ENCODE results near the gene RFXAP.

DNA sequence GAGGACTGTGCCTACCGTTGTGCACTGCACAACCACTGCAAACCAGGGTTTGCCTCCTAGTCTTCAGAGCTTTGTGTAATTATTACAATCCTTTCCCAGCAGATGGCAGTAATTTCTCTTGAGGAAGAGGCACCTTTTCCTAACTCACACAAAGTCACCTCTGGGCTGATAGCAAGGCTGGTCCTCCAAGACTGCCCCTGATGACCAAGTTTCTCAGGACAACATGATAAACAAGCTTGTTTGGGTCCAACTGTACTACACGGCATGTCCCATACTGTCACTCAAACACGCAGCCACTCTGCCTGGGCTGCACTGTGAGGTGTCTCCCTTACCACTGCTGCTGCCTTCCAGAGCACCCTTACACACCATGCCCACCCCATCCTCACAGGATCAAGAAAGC, 39.3 kb downstream of the RFXAP start:
- TF ChIP-seq DPF2 (IDR thresholded peaks at IDR 0.05), result no peak
- no peak for TF ChIP-seq CBX2 (IDR thresholded peaks at IDR 0.05; ENCODE audit: insufficient read depth, low read length, poor library complexity, severe bottlenecking)
